GM18517 (cell line): ENCODE data around the gene GID4.

Source experiments
- ATAC-seq: cut with Tn5 transposase; IDR thresholded peaks from one replicate; pipeline ENCODE4 v1.9.1; 2021; ENCODE audit warnings: mild to moderate bottlenecking, moderate library complexity; ENCODE audit not compliant: unreplicated experiment

The GID4 gene

GRCh38 chr17:18015593-18015992, 23.6 kb upstream of the GID4 start:
- no peak for ATAC-seq

- ATAC-seq = no peak
Measured at GRCh38 chr17:18016426-18016825, 22.8 kb upstream of the GID4 start.

GRCh38 chr17:18017958-18018357, 21.2 kb upstream of the GID4 start:
- ATAC-seq = no peak

- ATAC-seq = no peak
Measured at GRCh38 chr17:18018411-18018921, 20.7 kb upstream of the GID4 start.

GRCh38 chr17:18019838-18020154, 19.4 kb upstream of the GID4 start:
- ATAC-seq = no peak

- ATAC-seq = no peak
Measured at GRCh38 chr17:18020971-18021370, 18.2 kb upstream of the GID4 start.

- ATAC-seq = no peak
Measured at GRCh38 chr17:18021372-18021771, 17.8 kb upstream of the GID4 start.

- peak; percentile 61 for ATAC-seq
Measured at GRCh38 chr17:18025241-18025944, 13.8 kb upstream of the GID4 start.

- peak; percentile 23 for ATAC-seq
Measured at GRCh38 chr17:18025945-18026776, 13.0 kb upstream of the GID4 start.

- ATAC-seq = no peak
Measured at GRCh38 chr17:18027280-18027679, 11.9 kb upstream of the GID4 start.

GRCh38 chr17:18028114-18028951, 10.9 kb upstream of the GID4 start:
- ATAC-seq = no peak

- no peak for ATAC-seq
Measured at GRCh38 chr17:18028952-18029540, 10.2 kb upstream of the GID4 start.

GRCh38 chr17:18031955-18032354, 7.3 kb upstream of the GID4 start:
- no peak for ATAC-seq

GRCh38 chr17:18033442-18034099, 5.6 kb upstream of the GID4 start:
- ATAC-seq = peak; percentile 66

- no peak for ATAC-seq
Measured at GRCh38 chr17:18035704-18036103, 3.5 kb upstream of the GID4 start.

GRCh38 chr17:18037486-18037885, 1.7 kb upstream of the GID4 start:
- ATAC-seq = no peak

GRCh38 chr17:18038149-18038850, 908 bp upstream of the GID4 start:
- ATAC-seq = no peak

- ATAC-seq = peak; percentile 4
Measured at GRCh38 chr17:18039535-18040260, 490 bp downstream of the GID4 start.

- ATAC-seq = no peak
Measured at GRCh38 chr17:18040261-18040858, 1.2 kb downstream of the GID4 start.
